GM21515 (cell line): ENCODE measurements around the gene GRIA4.
"Not testable (repeated sequence)": the region's sequence is repeated elsewhere in the genome, so short reads cannot be mapped to it uniquely, and the experiment has no call there.

Source experiments
- ATAC-seq: cut with Tn5 transposase; IDR thresholded peaks from one replicate; pipeline ENCODE4 v1.9.1; 2021; ENCODE audit not compliant: unreplicated experiment

Gene GRIA4

GRCh38 chr11:105856954-105857353, 247.1 kb downstream of the GRIA4 start:
- no peak for ATAC-seq

- no peak for ATAC-seq
Measured at GRCh38 chr11:105857728-105858127, 247.9 kb downstream of the GRIA4 start.

- no peak for ATAC-seq
Measured at GRCh38 chr11:105858841-105859240, 249.0 kb downstream of the GRIA4 start.

- no peak for ATAC-seq
Measured at GRCh38 chr11:105860105-105860504, 250.2 kb downstream of the GRIA4 start.

GRCh38 chr11:105861225-105861624, 251.4 kb downstream of the GRIA4 start:
- ATAC-seq, result no peak

- peak; percentile 65 for ATAC-seq
Measured at GRCh38 chr11:105862736-105863367, 253.0 kb downstream of the GRIA4 start.

GRCh38 chr11:105863523-105863922, 253.7 kb downstream of the GRIA4 start:
- ATAC-seq, result no peak

GRCh38 chr11:105867742-105868141, 257.9 kb downstream of the GRIA4 start:
- no peak for ATAC-seq

GRCh38 chr11:105868762-105869285, 259.0 kb downstream of the GRIA4 start:
- ATAC-seq, result no peak

GRCh38 chr11:105870516-105871113, 260.7 kb downstream of the GRIA4 start:
- ATAC-seq, result no peak

GRCh38 chr11:105878510-105878909, 268.6 kb downstream of the GRIA4 start:
- ATAC-seq, result no peak

- ATAC-seq, result not testable (repeated sequence)
Measured at GRCh38 chr11:105878927-105879326, 269.1 kb downstream of the GRIA4 start.

GRCh38 chr11:105881027-105881426, 271.2 kb downstream of the GRIA4 start:
- no peak for ATAC-seq

- ATAC-seq, result no peak
Measured at GRCh38 chr11:105884436-105884835, 274.6 kb downstream of the GRIA4 start.

- no peak for ATAC-seq
Measured at GRCh38 chr11:105891685-105892084, 281.8 kb downstream of the GRIA4 start.

GRCh38 chr11:105897161-105897560, 287.3 kb downstream of the GRIA4 start:
- no peak for ATAC-seq

- ATAC-seq, result no peak
Measured at GRCh38 chr11:105899772-105900171, 289.9 kb downstream of the GRIA4 start.

GRCh38 chr11:105900515-105901035, 290.7 kb downstream of the GRIA4 start:
- ATAC-seq, result no peak

- ATAC-seq, result no peak
Measured at GRCh38 chr11:105903113-105903512, 293.2 kb downstream of the GRIA4 start.

- no peak for ATAC-seq
Measured at GRCh38 chr11:105906517-105906916, 296.6 kb downstream of the GRIA4 start.

- ATAC-seq, result no peak
Measured at GRCh38 chr11:105907319-105907718, 297.4 kb downstream of the GRIA4 start.

- no peak for ATAC-seq
Measured at GRCh38 chr11:105910095-105910715, 300.3 kb downstream of the GRIA4 start.
